Measurements from ENCODE around the gene EPHA10. TPM values are rescaled to one million over a fixed set of nuclear protein-coding genes. Genes with fewer than 3 reads are reported as not detected.

The EPHA10 gene
- polyA plus RNA-seq, 1 donor from 2014 or later: 39.4 TPM

DNA sequence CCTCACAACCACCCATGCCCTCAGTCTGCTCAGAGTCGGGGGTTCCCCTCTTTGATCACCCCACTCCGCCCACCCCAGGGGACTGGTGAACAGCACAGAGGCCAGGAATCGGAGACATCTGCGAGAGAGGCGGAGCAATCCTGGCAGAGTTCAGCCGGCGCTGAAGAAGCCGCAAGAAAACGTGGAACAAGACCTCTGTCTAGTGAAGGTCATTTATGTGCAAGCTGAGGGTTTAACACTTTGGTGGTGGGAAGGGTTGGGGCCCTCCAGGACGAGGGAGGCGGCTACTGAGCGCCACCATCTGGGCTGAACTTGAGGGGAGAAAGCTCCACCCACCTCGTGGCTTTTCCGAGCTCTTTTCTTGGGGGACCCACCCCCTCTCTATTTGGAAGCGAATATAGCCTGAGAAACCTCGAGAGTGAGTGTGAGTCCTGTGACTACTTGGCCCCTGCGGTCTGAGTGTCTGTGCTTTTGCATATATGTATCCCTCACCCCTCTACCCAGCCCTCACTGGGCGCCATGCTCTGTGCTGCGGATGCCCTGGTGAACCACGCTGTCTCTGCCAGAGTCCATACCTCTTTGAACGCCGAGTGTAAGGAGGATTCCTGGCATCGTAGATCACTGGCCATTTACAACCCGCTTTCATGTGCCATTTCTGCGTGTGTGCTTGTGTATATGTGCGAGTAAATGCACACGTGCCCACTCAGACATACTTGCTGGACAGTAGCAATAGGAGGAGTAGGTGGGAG is 1.2 kb upstream of the EPHA10 start:
- H3K36me3 ChIP-seq (ENCODE audit: insufficient read depth, low read length): no peaks in the 10 kb centered on the region
- peak overlapping the region; percentile 78 for H3K27ac ChIP-seq (ENCODE audit: low read length)
- H4K20me1 ChIP-seq (ENCODE audit: insufficient read depth): no peaks in the 10 kb centered on the region
- peak overlapping the region; percentile 75 for H3K9ac ChIP-seq (ENCODE audit: low read length)
- no peaks in the 10 kb centered on the region for H3K9me2 ChIP-seq (ENCODE audit: insufficient read depth, low read length)
- peak overlapping the region; percentile 80 for H2AFZ ChIP-seq (ENCODE audit: low read depth, low read length)
- no peaks in the 10 kb centered on the region for H3K9me3 ChIP-seq (ENCODE audit: low read length)
- H3K4me2 ChIP-seq (ENCODE audit: low read length): peak overlapping the region; percentile 94
- peak overlapping the region; percentile 87 for H3K4me3 ChIP-seq (ENCODE audit: low read length)
- TF ChIP-seq EZH2 (IDR thresholded peaks at IDR 0.05; ENCODE audit: borderline replicate concordance, insufficient read depth, low read length, poor library complexity, severe bottlenecking) (no peak), TAF1 (IDR thresholded peaks at IDR 0.05; ENCODE audit: low read depth) (no peak), EP300 (conservative IDR thresholded peaks at IDR 0.05; ENCODE audit: poor library complexity, severe bottlenecking) (no peak), RAD21 (conservative IDR thresholded peaks at IDR 0.05) (peak; percentile 62), SMC3 (conservative IDR thresholded peaks at IDR 0.05; ENCODE audit: poor library complexity) (peak; percentile 58)
- TF ChIP-seq, protein P1, sequence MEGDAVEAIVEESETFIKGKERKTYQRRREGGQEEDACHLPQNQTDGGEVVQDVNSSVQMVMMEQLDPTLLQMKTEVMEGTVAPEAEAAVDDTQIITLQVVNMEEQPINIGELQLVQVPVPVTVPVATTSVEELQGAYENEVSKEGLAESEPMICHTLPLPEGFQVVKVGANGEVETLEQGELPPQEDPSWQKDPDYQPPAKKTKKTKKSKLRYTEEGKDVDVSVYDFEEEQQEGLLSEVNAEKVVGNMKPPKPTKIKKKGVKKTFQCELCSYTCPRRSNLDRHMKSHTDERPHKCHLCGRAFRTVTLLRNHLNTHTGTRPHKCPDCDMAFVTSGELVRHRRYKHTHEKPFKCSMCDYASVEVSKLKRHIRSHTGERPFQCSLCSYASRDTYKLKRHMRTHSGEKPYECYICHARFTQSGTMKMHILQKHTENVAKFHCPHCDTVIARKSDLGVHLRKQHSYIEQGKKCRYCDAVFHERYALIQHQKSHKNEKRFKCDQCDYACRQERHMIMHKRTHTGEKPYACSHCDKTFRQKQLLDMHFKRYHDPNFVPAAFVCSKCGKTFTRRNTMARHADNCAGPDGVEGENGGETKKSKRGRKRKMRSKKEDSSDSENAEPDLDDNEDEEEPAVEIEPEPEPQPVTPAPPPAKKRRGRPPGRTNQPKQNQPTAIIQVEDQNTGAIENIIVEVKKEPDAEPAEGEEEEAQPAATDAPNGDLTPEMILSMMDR (IDR thresholded peaks at IDR 0.05; ENCODE audit: poor library complexity, severe bottlenecking): peak; percentile 69
- H3K79me2 ChIP-seq (replicated peaks; ENCODE audit: insufficient read depth, low read length): no peaks in the 10 kb centered on the region
- no peaks in the 10 kb centered on the region for H3F3A ChIP-seq (ENCODE audit: insufficient read depth, low read length, poor library complexity, severe bottlenecking)
- peaks cover 87% of the 10 kb centered on the region for H3K27me3 ChIP-seq (ENCODE audit: insufficient read depth, low read depth, low read length)

DNA sequence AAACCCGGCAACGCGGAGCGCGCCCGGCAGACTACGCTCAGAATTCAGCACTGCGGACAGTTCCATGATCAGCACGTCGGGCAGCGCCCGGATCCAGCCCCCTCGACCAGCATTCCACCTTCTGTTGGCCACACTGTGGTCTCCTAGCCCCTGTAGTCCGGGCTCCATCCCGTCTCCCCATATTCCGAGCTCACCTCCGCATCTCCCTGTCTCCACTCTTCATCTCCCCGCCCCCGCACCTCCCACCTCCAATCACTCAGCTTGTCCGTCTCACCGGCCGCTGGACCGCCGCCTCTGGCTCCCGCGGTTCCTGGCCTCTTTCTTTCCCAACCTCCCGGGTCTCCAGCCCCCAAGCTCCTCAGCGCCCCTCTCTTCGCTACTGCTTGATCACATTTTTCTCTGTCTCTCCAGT is 500 bp downstream of the EPHA10 start:
- H3K4me3 ChIP-seq (ENCODE audit: low read length): peak overlapping the region; percentile 87
- TF ChIP-seq, protein P2, sequence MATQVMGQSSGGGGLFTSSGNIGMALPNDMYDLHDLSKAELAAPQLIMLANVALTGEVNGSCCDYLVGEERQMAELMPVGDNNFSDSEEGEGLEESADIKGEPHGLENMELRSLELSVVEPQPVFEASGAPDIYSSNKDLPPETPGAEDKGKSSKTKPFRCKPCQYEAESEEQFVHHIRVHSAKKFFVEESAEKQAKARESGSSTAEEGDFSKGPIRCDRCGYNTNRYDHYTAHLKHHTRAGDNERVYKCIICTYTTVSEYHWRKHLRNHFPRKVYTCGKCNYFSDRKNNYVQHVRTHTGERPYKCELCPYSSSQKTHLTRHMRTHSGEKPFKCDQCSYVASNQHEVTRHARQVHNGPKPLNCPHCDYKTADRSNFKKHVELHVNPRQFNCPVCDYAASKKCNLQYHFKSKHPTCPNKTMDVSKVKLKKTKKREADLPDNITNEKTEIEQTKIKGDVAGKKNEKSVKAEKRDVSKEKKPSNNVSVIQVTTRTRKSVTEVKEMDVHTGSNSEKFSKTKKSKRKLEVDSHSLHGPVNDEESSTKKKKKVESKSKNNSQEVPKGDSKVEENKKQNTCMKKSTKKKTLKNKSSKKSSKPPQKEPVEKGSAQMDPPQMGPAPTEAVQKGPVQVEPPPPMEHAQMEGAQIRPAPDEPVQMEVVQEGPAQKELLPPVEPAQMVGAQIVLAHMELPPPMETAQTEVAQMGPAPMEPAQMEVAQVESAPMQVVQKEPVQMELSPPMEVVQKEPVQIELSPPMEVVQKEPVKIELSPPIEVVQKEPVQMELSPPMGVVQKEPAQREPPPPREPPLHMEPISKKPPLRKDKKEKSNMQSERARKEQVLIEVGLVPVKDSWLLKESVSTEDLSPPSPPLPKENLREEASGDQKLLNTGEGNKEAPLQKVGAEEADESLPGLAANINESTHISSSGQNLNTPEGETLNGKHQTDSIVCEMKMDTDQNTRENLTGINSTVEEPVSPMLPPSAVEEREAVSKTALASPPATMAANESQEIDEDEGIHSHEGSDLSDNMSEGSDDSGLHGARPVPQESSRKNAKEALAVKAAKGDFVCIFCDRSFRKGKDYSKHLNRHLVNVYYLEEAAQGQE (IDR thresholded peaks at IDR 0.05; ENCODE audit: borderline replicate concordance): peak; percentile 97
- TF ChIP-seq POLR2AphosphoS5 (IDR thresholded peaks at IDR 0.05) (peak; percentile 22), RAD21 (conservative IDR thresholded peaks at IDR 0.05) (no peak), SMC3 (conservative IDR thresholded peaks at IDR 0.05; ENCODE audit: poor library complexity) (no peak), TAF1 (IDR thresholded peaks at IDR 0.05; ENCODE audit: low read depth) (no peak), EP300 (conservative IDR thresholded peaks at IDR 0.05; ENCODE audit: poor library complexity, severe bottlenecking) (no peak), MXI1 (conservative IDR thresholded peaks at IDR 0.05; ENCODE audit: poor library complexity, severe bottlenecking) (no peak), EZH2 (IDR thresholded peaks at IDR 0.05; ENCODE audit: borderline replicate concordance, insufficient read depth, low read length, poor library complexity, severe bottlenecking) (no peak)
- TF ChIP-seq, protein P1 (IDR thresholded peaks at IDR 0.05; ENCODE audit: poor library complexity, severe bottlenecking): no peak
- H3K9me2 ChIP-seq (ENCODE audit: insufficient read depth, low read length): no peaks in the 10 kb centered on the region
- no peaks in the 10 kb centered on the region for H3K9me3 ChIP-seq (ENCODE audit: low read length)
- H4K20me1 ChIP-seq (ENCODE audit: insufficient read depth): no peaks in the 10 kb centered on the region
- no peaks in the 10 kb centered on the region for H3K79me2 ChIP-seq (replicated peaks; ENCODE audit: insufficient read depth, low read length)
- H3F3A ChIP-seq (ENCODE audit: insufficient read depth, low read length, poor library complexity, severe bottlenecking): no peaks in the 10 kb centered on the region
- peak overlapping the region; percentile 81 for H3K4me2 ChIP-seq (ENCODE audit: low read length)
- peaks cover 88% of the 10 kb centered on the region for H3K27me3 ChIP-seq (ENCODE audit: insufficient read depth, low read depth, low read length)
- peak overlapping the region; percentile 75 for H3K9ac ChIP-seq (ENCODE audit: low read length)
- H3K36me3 ChIP-seq (ENCODE audit: insufficient read depth, low read length): no peaks in the 10 kb centered on the region
- H2AFZ ChIP-seq (ENCODE audit: low read depth, low read length): peak overlapping the region; percentile 22
- H3K27ac ChIP-seq (ENCODE audit: low read length): peak overlapping the region; percentile 66
